HEK293 (cell line): ENCODE measurements around the gene PRCD.

Experiments
- CTCF ChIA-PET: fragments of 350-600 bp; formaldehyde crosslinking; extraction: SDS; loops from one replicate; lab custom pipeline; 2021; ENCODE audit warnings: antibody characterized with exemption; lab: Yijun Ruan, JAX
- POLR2A ChIA-PET: fragments of 300-600 bp; formaldehyde crosslinking; extraction: SDS; loops from one replicate; lab custom pipeline; 2020; ENCODE audit warnings: antibody characterized with exemption, inconsistent platforms; lab: Yijun Ruan, JAX
- H3K27ac ChIP-seq: fragments of 200-500 bp; sonication (Bioruptor generic); 2 replicates; pipeline ENCODE4 v1.5.1; 2014; ENCODE audit warnings: low read depth, low read length, control low read depth, inconsistent platforms; ENCODE audit errors: extremely low read depth
- H3K36me3 ChIP-seq, 2 experiments: fragments of 200-500 bp in 1 of 2; sonication (Bioruptor generic) in 1 of 2; 1 replicate in 1 of 2; 2 replicates in 1 of 2; pipeline ENCODE4 v1.5.1; 2014 to 2017; ENCODE audit warnings: inconsistent platforms in 2 of 2, low read length in 2 of 2; ENCODE audit not compliant: control insufficient read depth in 2 of 2, insufficient read depth in 1 of 2
- H3K4me1 ChIP-seq: fragments of 200-500 bp; sonication (Bioruptor generic); 2 replicates; pipeline ENCODE4 v1.5.1; 2014; ENCODE audit warnings: mild to moderate bottlenecking, low read length, inconsistent platforms; ENCODE audit not compliant: control insufficient read depth, insufficient read depth
- H3K4me3 ChIP-seq: 2 replicates; pipeline ENCODE4 v1.5.1; 2011; ENCODE audit warnings: low read depth, mild to moderate bottlenecking, control low read depth, low read length, moderate library complexity
- H3K9me3 ChIP-seq: fragments of 200-500 bp; sonication (Bioruptor generic); 2 replicates; pipeline ENCODE4 v1.5.1; 2014; ENCODE audit warnings: low read depth, low read length, inconsistent platforms; ENCODE audit not compliant: control insufficient read depth, insufficient read depth
- OSR2 ChIP-seq: fragments of 450-650 bp; formaldehyde crosslinking; IDR thresholded peaks from 2 replicates; pipeline ENCODE4 v1.5.1; 2016; ENCODE audit warnings: missing biosample characterization, missing genetic modification characterization
- SP3 ChIP-seq: fragments of 450-650 bp; formaldehyde crosslinking; IDR thresholded peaks from 2 replicates; pipeline ENCODE4 v1.5.1; 2016; ENCODE audit warnings: missing biosample characterization, missing genetic modification characterization
- YY1 ChIP-seq: fragments of 450-650 bp; formaldehyde crosslinking; IDR thresholded peaks from 2 replicates; pipeline ENCODE4 v1.5.1; 2018; ENCODE audit warnings: missing biosample characterization, missing genetic modification characterization
- ZBTB20 ChIP-seq: fragments of 450-650 bp; formaldehyde crosslinking; IDR thresholded peaks from 2 replicates; pipeline ENCODE4 v1.5.1; 2016; ENCODE audit warnings: missing biosample characterization, missing genetic modification characterization
- ZBTB8A ChIP-seq: fragments of 450-650 bp; formaldehyde crosslinking; IDR thresholded peaks from 2 replicates; pipeline ENCODE4 v1.5.1; 2016; ENCODE audit warnings: missing biosample characterization, missing genetic modification characterization
- ZNF155 ChIP-seq: fragments of 450-650 bp; formaldehyde crosslinking; IDR thresholded peaks from 2 replicates; pipeline ENCODE4 v1.5.1; 2016; ENCODE audit warnings: missing biosample characterization, missing genetic modification characterization
- ZNF211 ChIP-seq: fragments of 450-650 bp; formaldehyde crosslinking; IDR thresholded peaks from 2 replicates; pipeline ENCODE4 v1.5.1; 2016; ENCODE audit warnings: low read depth, missing biosample characterization, missing genetic modification characterization
- ZNF416 ChIP-seq: fragments of 450-650 bp; formaldehyde crosslinking; IDR thresholded peaks from 2 replicates; pipeline ENCODE4 v1.5.1; 2016; ENCODE audit warnings: missing biosample characterization, missing genetic modification characterization
- ZNF777 ChIP-seq: fragments of 450-650 bp; formaldehyde crosslinking; IDR thresholded peaks from 2 replicates; pipeline ENCODE4 v1.5.1; 2017; ENCODE audit warnings: missing biosample characterization, missing genetic modification characterization, borderline replicate concordance
- ZNF830 ChIP-seq: fragments of 450-650 bp; IDR thresholded peaks from 2 replicates; pipeline ENCODE4 v1.5.0; 2018; ENCODE audit warnings: missing biosample characterization, missing genetic modification characterization, low read depth, mild to moderate bottlenecking, moderate library complexity
- TF ChIP-seq, protein P1 (sequence below): fragments of 450-650 bp; formaldehyde crosslinking; IDR thresholded peaks from 2 replicates; pipeline ENCODE4 v1.5.1; 2016; ENCODE audit warnings: missing biosample characterization, missing genetic modification characterization
- TF ChIP-seq, protein P2 (sequence below): fragments of 450-650 bp; formaldehyde crosslinking; IDR thresholded peaks from 2 replicates; pipeline ENCODE4 v1.5.1; 2016; ENCODE audit warnings: missing biosample characterization, missing genetic modification characterization, low read depth
- TF ChIP-seq, protein P3 (sequence below): fragments of 450-650 bp; formaldehyde crosslinking; IDR thresholded peaks from 2 replicates; pipeline ENCODE4 v1.5.1; 2017; ENCODE audit warnings: missing biosample characterization, missing genetic modification characterization
- TF ChIP-seq, protein P4 (sequence below): fragments of 450-650 bp; formaldehyde crosslinking; IDR thresholded peaks from 2 replicates; pipeline ENCODE4 v1.5.1; 2017; ENCODE audit warnings: missing biosample characterization, mild to moderate bottlenecking, missing genetic modification characterization, moderate library complexity

The PRCD gene

DNA sequence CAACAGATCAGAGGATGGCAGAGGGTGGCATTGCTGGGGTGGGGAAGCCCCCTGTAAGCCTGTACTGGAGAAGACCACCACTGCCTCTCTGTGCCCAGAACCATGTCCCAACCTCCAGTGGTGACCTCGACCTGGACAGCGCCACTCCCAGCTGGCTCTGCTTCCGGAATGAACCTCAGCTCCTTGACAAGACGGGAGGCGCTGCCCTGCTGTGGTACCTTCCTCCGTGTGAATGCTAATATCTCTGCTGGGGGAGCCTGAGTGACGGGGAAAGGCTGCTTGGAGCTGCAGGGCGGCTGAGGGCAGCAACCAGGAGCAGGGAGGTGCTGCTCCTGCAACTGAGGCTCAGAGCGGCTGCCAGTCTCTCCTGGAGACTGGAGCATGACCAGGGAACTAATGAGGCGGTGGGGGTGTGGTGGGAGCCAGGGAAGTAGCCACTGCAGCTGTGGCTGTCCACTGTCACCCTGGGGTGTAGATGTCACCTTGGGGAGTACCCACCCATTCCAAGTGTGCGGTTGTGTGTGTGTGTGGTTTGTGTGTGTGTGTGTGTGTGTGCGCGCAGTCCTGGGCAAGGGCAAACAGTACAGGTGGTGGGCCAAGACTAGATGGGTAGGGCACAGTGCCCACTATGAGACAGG is 6.2 kb downstream of the PRCD start (continued):
- TF ChIP-seq, protein P1, sequence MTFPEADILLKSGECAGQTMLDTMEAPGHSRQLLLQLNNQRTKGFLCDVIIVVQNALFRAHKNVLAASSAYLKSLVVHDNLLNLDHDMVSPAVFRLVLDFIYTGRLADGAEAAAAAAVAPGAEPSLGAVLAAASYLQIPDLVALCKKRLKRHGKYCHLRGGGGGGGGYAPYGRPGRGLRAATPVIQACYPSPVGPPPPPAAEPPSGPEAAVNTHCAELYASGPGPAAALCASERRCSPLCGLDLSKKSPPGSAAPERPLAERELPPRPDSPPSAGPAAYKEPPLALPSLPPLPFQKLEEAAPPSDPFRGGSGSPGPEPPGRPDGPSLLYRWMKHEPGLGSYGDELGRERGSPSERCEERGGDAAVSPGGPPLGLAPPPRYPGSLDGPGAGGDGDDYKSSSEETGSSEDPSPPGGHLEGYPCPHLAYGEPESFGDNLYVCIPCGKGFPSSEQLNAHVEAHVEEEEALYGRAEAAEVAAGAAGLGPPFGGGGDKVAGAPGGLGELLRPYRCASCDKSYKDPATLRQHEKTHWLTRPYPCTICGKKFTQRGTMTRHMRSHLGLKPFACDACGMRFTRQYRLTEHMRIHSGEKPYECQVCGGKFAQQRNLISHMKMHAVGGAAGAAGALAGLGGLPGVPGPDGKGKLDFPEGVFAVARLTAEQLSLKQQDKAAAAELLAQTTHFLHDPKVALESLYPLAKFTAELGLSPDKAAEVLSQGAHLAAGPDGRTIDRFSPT (tag by site-specific recombination), result no peak
- no peak for TF ChIP-seq ZNF777 (tag by site-specific recombination)
- no peak for TF ChIP-seq ZNF155
- TF ChIP-seq, protein P2, sequence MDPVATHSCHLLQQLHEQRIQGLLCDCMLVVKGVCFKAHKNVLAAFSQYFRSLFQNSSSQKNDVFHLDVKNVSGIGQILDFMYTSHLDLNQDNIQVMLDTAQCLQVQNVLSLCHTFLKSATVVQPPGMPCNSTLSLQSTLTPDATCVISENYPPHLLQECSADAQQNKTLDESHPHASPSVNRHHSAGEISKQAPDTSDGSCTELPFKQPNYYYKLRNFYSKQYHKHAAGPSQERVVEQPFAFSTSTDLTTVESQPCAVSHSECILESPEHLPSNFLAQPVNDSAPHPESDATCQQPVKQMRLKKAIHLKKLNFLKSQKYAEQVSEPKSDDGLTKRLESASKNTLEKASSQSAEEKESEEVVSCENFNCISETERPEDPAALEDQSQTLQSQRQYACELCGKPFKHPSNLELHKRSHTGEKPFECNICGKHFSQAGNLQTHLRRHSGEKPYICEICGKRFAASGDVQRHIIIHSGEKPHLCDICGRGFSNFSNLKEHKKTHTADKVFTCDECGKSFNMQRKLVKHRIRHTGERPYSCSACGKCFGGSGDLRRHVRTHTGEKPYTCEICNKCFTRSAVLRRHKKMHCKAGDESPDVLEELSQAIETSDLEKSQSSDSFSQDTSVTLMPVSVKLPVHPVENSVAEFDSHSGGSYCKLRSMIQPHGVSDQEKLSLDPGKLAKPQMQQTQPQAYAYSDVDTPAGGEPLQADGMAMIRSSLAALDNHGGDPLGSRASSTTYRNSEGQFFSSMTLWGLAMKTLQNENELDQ (tag by site-specific recombination), result no peak
- no peak for TF ChIP-seq ZNF416
- no peak for TF ChIP-seq YY1
- 0 out of 2 replicates have a peak, but pooled peaks have one; percentile 35 for TF ChIP-seq ZBTB8A
- TF ChIP-seq ZNF830 (tag by site-specific recombination), result no peak
- no peak for TF ChIP-seq ZNF211 (tag by site-specific recombination)
- 0 out of 2 replicates have a peak, but pooled peaks have one; percentile 5 for TF ChIP-seq ZBTB20

- POLR2A ChIA-PET, result interaction anchor here (0.9 to 2.7 kb wide), 3 partner anchors 11 to 15 kb away, joined by 3 to 15 read pairs (median 4); no protein-coding TSS in a partner anchor
- no peaks in the 10 kb centered on the region for H3K9me3 ChIP-seq
- no peak overlapping the region for H3K4me3 ChIP-seq
- CTCF ChIA-PET, result interaction anchor here (0.6 to 4.5 kb wide), 41 partner anchors 10 to 532 kb away, joined by 3 to 87 read pairs (median 4); partner anchors contain the start of gene AANAT
- no peak overlapping the region for H3K27ac ChIP-seq
- TF ChIP-seq, protein P3, sequence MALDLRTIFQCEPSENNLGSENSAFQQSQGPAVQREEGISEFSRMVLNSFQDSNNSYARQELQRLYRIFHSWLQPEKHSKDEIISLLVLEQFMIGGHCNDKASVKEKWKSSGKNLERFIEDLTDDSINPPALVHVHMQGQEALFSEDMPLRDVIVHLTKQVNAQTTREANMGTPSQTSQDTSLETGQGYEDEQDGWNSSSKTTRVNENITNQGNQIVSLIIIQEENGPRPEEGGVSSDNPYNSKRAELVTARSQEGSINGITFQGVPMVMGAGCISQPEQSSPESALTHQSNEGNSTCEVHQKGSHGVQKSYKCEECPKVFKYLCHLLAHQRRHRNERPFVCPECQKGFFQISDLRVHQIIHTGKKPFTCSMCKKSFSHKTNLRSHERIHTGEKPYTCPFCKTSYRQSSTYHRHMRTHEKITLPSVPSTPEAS (tag by site-specific recombination), result 0 out of 2 replicates have a peak, but pooled peaks have one; percentile 4
- peak; percentile 13; the same call in 1 of the 2 replicates for TF ChIP-seq OSR2 (tag by site-specific recombination)
- no peak for TF ChIP-seq SP3 (tag by site-specific recombination)
- TF ChIP-seq, protein P4, sequence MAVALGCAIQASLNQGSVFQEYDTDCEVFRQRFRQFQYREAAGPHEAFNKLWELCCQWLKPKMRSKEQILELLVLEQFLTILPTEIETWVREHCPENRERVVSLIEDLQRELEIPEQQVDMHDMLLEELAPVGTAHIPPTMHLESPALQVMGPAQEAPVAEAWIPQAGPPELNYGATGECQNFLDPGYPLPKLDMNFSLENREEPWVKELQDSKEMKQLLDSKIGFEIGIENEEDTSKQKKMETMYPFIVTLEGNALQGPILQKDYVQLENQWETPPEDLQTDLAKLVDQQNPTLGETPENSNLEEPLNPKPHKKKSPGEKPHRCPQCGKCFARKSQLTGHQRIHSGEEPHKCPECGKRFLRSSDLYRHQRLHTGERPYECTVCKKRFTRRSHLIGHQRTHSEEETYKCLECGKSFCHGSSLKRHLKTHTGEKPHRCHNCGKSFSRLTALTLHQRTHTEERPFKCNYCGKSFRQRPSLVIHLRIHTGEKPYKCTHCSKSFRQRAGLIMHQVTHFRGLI, result peak; percentile 78
- TF ChIP-seq ZBTB20, result peak; percentile 16; the same call in 1 of the 2 replicates
- peaks cover 21% of the 10 kb centered on the region for H3K4me1 ChIP-seq
- peaks cover 0 to 9% of the 10 kb centered on the region in 2 experiments; a peak in 2 of 3 replicates for H3K36me3 ChIP-seq
These were observed 6.8 kb downstream of the PRCD start for GRCh38 chr17:76546556-76547182.
